Neural cell (in vitro differentiated cells): ENCODE data around the gene ZCWPW1. TPM values are rescaled to one million over a fixed set of nuclear protein-coding genes. Genes with fewer than 3 reads are reported as not detected.

Source experiments
- H2AFZ ChIP-seq: fragments of 200-600, 300-800 bp; sonication (generic), shearing (Covaris generic); 2 replicates; pipeline ENCODE4 v1.6.0; 2014; ENCODE audit warnings: low read depth, mild to moderate bottlenecking, antibody characterized with exemption, low read length, moderate library complexity
- H3F3A ChIP-seq: fragments of 200-600 bp; shearing (Covaris generic); 2 replicates; pipeline ENCODE4 v1.6.1; 2016; ENCODE audit warnings: mild to moderate bottlenecking, moderate library complexity, mixed read lengths, antibody characterized with exemption, low read length; ENCODE audit not compliant: insufficient read depth, poor library complexity, severe bottlenecking
- H3K27ac ChIP-seq: fragments of 200-600, 300-800 bp; sonication (generic), shearing (Covaris generic); 2 replicates; pipeline ENCODE4 v1.5.1; 2014; ENCODE audit warnings: mild to moderate bottlenecking, low read length, moderate library complexity
- H3K27me3 ChIP-seq: fragments of 300-800, 200-600 bp; sonication (generic), shearing (Covaris generic); 2 replicates; pipeline ENCODE4 v1.6.0; 2014; ENCODE audit warnings: mild to moderate bottlenecking, low read depth, low read length, moderate library complexity; ENCODE audit not compliant: insufficient read depth
- H3K36me3 ChIP-seq: fragments of 300-800, 200-600 bp; sonication (generic), shearing (Covaris generic); 2 replicates; pipeline ENCODE4 v1.5.1; 2014; ENCODE audit warnings: mild to moderate bottlenecking, antibody characterized with exemption, low read length, moderate library complexity; ENCODE audit not compliant: insufficient read depth
- H3K4me2 ChIP-seq: fragments of 300-800, 200-600 bp; sonication (generic), shearing (Covaris generic); 2 replicates; pipeline ENCODE4 v1.6.0; 2014; ENCODE audit warnings: mild to moderate bottlenecking, low read length
- H3K4me3 ChIP-seq: fragments of 300-800, 200-600 bp; sonication (generic), shearing (Covaris generic); 2 replicates; pipeline ENCODE4 v1.5.1; 2014; ENCODE audit warnings: mild to moderate bottlenecking, low read length, moderate library complexity
- H3K79me2 ChIP-seq: fragments of 200-600 bp; shearing (Covaris generic); replicated peaks from 2 replicates; pipeline ENCODE4 v1.6.0; 2014; ENCODE audit warnings: mild to moderate bottlenecking, low read length, moderate library complexity; ENCODE audit not compliant: insufficient read depth
- H3K9ac ChIP-seq: fragments of 300-800, 200-600 bp; sonication (generic), shearing (Covaris generic); 2 replicates; pipeline ENCODE4 v1.6.1; 2016; ENCODE audit warnings: mild to moderate bottlenecking, low read length, mixed read lengths
- H3K9me2 ChIP-seq: fragments of 200-600 bp; shearing (Covaris generic); 2 replicates; pipeline ENCODE4 v1.6.1; 2016; ENCODE audit warnings: mild to moderate bottlenecking, low read length, mixed read lengths; ENCODE audit not compliant: insufficient read depth
- H3K9me3 ChIP-seq: fragments of 200-600, 300-800 bp; sonication (generic), shearing (Covaris generic); 2 replicates; pipeline ENCODE4 v1.6.1; 2016; ENCODE audit warnings: mild to moderate bottlenecking, mixed run types, low read length, moderate library complexity, mixed read lengths
- H4K20me1 ChIP-seq: fragments of 200-600 bp; shearing (Covaris generic); 2 replicates; pipeline ENCODE4 v1.6.1; 2016; ENCODE audit warnings: mild to moderate bottlenecking, mixed run types; ENCODE audit not compliant: insufficient read depth
- EP300 ChIP-seq: fragments of 450-650 bp; conservative IDR thresholded peaks from 2 replicates; pipeline ENCODE4 v1.6.1; 2014; ENCODE audit warnings: antibody characterized with exemption, mild to moderate bottlenecking, moderate library complexity; ENCODE audit not compliant: poor library complexity, severe bottlenecking
- EZH2 ChIP-seq: fragments of 200-600, 300-800 bp; shearing (Covaris generic), sonication (generic); IDR thresholded peaks from 2 replicates; pipeline ENCODE4 v1.6.1; 2014; ENCODE audit warnings: antibody characterized with exemption, low read length, borderline replicate concordance, mild to moderate bottlenecking; ENCODE audit not compliant: insufficient read depth, poor library complexity, severe bottlenecking
- MXI1 ChIP-seq: fragments of 450-650 bp; conservative IDR thresholded peaks from 2 replicates; pipeline ENCODE4 v1.6.1; 2014; ENCODE audit warnings: antibody characterized with exemption, mild to moderate bottlenecking; ENCODE audit not compliant: poor library complexity, severe bottlenecking
- POLR2AphosphoS5 ChIP-seq: IDR thresholded peaks from 2 replicates; pipeline ENCODE4 v1.6.1; 2012
- RAD21 ChIP-seq: fragments of 450-650 bp; conservative IDR thresholded peaks from 2 replicates; pipeline ENCODE4 v1.6.1; 2014; ENCODE audit warnings: antibody characterized with exemption, mild to moderate bottlenecking, moderate library complexity
- SMC3 ChIP-seq: fragments of 450-650 bp; conservative IDR thresholded peaks from 2 replicates; pipeline ENCODE4 v1.6.1; 2014; ENCODE audit warnings: antibody characterized with exemption, mild to moderate bottlenecking, moderate library complexity; ENCODE audit not compliant: poor library complexity
- TAF1 ChIP-seq: IDR thresholded peaks from 2 replicates; pipeline ENCODE4 v1.6.1; 2012; ENCODE audit warnings: low read depth
- polyA plus RNA-seq: library from polyadenylated mRNA; depleted of rRNA; stranded (reverse); fragments of >200 nt; gene quantifications from 2 replicates; pipeline ENCODE4 v1.2.3, GENCODE V29; 2014
- TF ChIP-seq, protein P1 (sequence below): fragments of 450-650 bp; IDR thresholded peaks from 2 replicates; pipeline ENCODE4 v1.5.1; 2014; ENCODE audit warnings: antibody characterized with exemption, mild to moderate bottlenecking, moderate library complexity; ENCODE audit not compliant: poor library complexity, severe bottlenecking
- TF ChIP-seq, protein P2 (sequence below): IDR thresholded peaks from 2 replicates; pipeline ENCODE4 v1.6.1; 2012; ENCODE audit warnings: borderline replicate concordance

The ZCWPW1 gene
- polyA plus RNA-seq, 1 donor from 2014 or later = 6.8 TPM

- Histone ChIP-seq H3K27ac (no peak overlapping the region), H3K27me3 (no peaks in the 10 kb centered on the region), H3F3A (no peaks in the 10 kb centered on the region), H2AFZ (no peak overlapping the region), H3K9me2 (no peaks in the 10 kb centered on the region), H3K9me3 (no peaks in the 10 kb centered on the region), H3K4me2 (no peak overlapping the region), H3K36me3 (no peaks in the 10 kb centered on the region), H3K4me3 (no peak overlapping the region), H3K9ac (no peak overlapping the region), H4K20me1 (no peaks in the 10 kb centered on the region), H3K79me2 (no peaks in the 10 kb centered on the region)
- no peak for TF ChIP-seq EP300
- no peak for TF ChIP-seq TAF1
- TF ChIP-seq, protein P1, sequence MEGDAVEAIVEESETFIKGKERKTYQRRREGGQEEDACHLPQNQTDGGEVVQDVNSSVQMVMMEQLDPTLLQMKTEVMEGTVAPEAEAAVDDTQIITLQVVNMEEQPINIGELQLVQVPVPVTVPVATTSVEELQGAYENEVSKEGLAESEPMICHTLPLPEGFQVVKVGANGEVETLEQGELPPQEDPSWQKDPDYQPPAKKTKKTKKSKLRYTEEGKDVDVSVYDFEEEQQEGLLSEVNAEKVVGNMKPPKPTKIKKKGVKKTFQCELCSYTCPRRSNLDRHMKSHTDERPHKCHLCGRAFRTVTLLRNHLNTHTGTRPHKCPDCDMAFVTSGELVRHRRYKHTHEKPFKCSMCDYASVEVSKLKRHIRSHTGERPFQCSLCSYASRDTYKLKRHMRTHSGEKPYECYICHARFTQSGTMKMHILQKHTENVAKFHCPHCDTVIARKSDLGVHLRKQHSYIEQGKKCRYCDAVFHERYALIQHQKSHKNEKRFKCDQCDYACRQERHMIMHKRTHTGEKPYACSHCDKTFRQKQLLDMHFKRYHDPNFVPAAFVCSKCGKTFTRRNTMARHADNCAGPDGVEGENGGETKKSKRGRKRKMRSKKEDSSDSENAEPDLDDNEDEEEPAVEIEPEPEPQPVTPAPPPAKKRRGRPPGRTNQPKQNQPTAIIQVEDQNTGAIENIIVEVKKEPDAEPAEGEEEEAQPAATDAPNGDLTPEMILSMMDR = no peak
- TF ChIP-seq EZH2 = no peak
- TF ChIP-seq, protein P2, sequence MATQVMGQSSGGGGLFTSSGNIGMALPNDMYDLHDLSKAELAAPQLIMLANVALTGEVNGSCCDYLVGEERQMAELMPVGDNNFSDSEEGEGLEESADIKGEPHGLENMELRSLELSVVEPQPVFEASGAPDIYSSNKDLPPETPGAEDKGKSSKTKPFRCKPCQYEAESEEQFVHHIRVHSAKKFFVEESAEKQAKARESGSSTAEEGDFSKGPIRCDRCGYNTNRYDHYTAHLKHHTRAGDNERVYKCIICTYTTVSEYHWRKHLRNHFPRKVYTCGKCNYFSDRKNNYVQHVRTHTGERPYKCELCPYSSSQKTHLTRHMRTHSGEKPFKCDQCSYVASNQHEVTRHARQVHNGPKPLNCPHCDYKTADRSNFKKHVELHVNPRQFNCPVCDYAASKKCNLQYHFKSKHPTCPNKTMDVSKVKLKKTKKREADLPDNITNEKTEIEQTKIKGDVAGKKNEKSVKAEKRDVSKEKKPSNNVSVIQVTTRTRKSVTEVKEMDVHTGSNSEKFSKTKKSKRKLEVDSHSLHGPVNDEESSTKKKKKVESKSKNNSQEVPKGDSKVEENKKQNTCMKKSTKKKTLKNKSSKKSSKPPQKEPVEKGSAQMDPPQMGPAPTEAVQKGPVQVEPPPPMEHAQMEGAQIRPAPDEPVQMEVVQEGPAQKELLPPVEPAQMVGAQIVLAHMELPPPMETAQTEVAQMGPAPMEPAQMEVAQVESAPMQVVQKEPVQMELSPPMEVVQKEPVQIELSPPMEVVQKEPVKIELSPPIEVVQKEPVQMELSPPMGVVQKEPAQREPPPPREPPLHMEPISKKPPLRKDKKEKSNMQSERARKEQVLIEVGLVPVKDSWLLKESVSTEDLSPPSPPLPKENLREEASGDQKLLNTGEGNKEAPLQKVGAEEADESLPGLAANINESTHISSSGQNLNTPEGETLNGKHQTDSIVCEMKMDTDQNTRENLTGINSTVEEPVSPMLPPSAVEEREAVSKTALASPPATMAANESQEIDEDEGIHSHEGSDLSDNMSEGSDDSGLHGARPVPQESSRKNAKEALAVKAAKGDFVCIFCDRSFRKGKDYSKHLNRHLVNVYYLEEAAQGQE = no peak
- TF ChIP-seq POLR2AphosphoS5 = no peak
- no peak for TF ChIP-seq SMC3
- TF ChIP-seq RAD21 = no peak
- no peak for TF ChIP-seq MXI1
These were observed 72.0 kb downstream of the ZCWPW1 start for GRCh38 chr7:100356416-100357068.

GRCh38 chr7:100353685-100354330, 74.7 kb downstream of the ZCWPW1 start:
- H4K20me1 ChIP-seq = no peaks in the 10 kb centered on the region
- H3K27me3 ChIP-seq = no peaks in the 10 kb centered on the region
- H3K9me3 ChIP-seq = no peaks in the 10 kb centered on the region
- no peaks in the 10 kb centered on the region for H3K9me2 ChIP-seq
- H3K79me2 ChIP-seq = no peaks in the 10 kb centered on the region
- H3F3A ChIP-seq = no peaks in the 10 kb centered on the region
- no peak overlapping the region for H3K4me2 ChIP-seq
- H3K4me3 ChIP-seq = no peak overlapping the region
- TF ChIP-seq RAD21 (no peak), EP300 (no peak)
- H3K36me3 ChIP-seq = no peaks in the 10 kb centered on the region
- H3K9ac ChIP-seq = no peak overlapping the region
- H2AFZ ChIP-seq = no peak overlapping the region
- H3K27ac ChIP-seq = no peak overlapping the region
